CD4-positive, alpha-beta T cell treated with Interferon alpha-2 for 1 hour (primary cell): Measurements from ENCODE around the gene BUD13.
A peak's percentile ranks its signal among the peaks of the same experiment; 100 is the strongest.

ENCODE experiments used
- DNase-seq, 2 donors: peaks; one replicate each; pipeline ENCODE4 v3.0.0-alpha.2; 2020 to 2022

Gene BUD13

GRCh38 chr11:116742104-116742503 lies 30.7 kb downstream of the BUD13 start:
- no peak for DNase-seq

GRCh38 chr11:116740741-116741140 lies 32.0 kb downstream of the BUD13 start:
- no peak for DNase-seq

GRCh38 chr11:116738975-116739374 lies 33.8 kb downstream of the BUD13 start:
- DNase-seq = no peak

DNA sequence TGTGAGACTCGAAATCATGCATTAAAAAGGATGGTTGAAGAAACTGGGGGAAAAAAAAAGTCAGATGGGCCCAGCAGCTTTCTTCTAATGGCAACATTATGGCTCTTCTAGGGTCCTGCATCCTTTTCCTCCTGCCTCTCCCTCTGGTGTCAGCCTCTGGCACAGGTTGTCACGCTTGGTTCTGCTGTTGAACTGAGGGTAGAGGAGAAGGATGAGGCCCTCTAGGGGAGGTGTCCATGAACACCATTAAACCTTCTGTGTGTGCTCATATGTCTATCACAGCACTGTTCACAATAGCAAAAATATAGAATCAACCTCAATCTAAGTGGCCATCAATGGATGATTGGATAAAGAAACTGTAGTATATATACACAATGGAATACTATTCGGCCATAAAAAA lies 36.0 kb downstream of the BUD13 start:
- DNase-seq = no peak

GRCh38 chr11:116733969-116734508 lies 38.7 kb downstream of the BUD13 start:
- no peak for DNase-seq

GRCh38 chr11:116733043-116733755 lies 39.6 kb downstream of the BUD13 start:
- DNase-seq = no peak

- peak; percentile 53 to 55 for DNase-seq
These were observed 40.3 kb downstream of the BUD13 start for GRCh38 chr11:116732271-116733042.

- no peak for DNase-seq
These were observed 41.0 kb downstream of the BUD13 start for GRCh38 chr11:116731821-116732220.

DNA sequence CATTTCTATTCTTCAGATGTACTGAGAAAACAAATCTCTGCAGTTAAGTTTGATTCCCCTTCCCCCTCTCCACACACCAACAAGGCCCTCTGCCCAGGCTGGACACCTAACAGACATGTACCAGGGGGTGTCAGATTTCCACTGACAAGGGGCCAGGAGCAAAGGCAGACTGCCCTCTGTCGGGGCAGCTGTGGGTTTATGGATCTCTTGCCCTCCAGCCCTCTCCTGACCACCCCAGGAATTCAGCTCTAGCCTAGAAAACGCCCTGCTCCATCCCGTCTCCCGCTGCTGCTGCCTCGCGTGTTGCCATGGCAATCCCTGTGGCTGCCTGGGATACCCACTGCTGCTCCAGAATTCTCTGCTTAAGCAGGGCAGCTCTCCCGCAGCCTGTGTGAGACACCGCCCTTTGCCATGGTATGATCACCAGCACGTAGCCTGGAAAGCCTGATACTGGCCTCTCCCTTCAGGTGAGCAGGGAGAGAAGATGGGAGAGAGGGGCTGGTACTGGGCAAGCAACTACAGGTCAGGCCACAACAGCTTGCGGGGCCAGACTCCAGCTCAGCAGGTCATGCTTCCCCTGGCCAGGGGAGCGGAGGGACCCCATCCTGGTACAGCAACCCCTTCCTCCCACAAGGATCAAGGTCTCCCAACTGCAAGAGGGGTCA lies 41.6 kb downstream of the BUD13 start:
- DNase-seq = no peak

GRCh38 chr11:116730601-116731000 lies 42.2 kb downstream of the BUD13 start:
- DNase-seq = no peak

DNA sequence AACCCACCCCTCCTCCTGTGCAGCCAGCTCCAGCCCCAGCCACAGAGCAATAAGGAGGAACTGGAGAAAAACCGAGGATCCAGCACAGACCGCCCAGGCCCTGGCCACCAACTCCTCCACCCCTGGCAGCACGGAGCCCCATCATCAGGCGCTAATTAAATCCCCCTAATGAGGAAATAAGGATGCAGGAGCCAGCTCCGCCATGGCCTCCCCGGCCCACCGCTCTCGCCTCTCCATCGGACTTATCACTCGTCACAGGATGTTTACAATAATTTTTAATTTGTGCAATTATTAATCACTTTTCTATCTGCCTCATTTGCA lies 42.6 kb downstream of the BUD13 start:
- DNase-seq = no peak

- DNase-seq = no peak
These were observed 43.1 kb downstream of the BUD13 start for GRCh38 chr11:116729501-116730240.

- no peak for DNase-seq
These were observed 44.8 kb downstream of the BUD13 start for GRCh38 chr11:116727990-116728389.

DNA sequence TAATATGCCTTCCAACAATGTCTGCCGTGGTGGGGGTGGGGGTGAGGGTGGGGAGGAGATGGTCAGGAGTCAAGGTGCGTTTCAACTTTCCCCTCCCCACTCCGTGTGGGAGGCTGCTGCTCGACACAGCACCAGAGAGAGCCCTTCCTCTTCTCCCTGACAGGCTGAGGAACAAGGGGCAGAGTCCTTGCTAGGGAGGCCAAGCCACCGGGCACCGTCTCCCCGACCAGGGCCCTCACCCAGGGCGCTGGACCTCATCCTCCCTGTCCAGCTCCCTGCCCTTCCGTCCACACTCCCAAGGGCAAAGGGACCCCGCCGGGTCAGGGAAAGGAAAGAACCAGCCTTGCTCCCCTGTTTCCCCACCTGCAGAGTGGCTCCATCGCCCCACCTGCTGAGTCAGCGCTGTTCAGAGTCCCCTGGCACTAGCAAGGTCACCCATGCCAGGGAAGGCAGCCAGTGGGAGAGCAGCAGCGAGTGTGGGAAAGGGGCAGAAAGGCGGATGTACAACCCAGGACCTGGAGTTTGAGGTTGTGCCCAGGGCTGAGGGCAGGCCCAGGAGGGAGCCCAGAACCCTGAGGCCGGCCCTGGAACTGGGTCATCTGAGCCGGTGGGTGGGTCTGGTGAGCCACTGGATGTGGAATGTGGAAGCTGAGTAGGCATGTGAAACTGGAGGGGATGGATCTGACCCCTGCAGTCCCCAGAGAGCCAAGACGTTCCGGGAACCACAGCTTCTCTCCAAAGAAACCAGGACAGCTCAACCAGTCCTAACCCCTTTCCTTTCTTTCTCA lies 47.2 kb downstream of the BUD13 start:
- DNase-seq = no peak

DNA sequence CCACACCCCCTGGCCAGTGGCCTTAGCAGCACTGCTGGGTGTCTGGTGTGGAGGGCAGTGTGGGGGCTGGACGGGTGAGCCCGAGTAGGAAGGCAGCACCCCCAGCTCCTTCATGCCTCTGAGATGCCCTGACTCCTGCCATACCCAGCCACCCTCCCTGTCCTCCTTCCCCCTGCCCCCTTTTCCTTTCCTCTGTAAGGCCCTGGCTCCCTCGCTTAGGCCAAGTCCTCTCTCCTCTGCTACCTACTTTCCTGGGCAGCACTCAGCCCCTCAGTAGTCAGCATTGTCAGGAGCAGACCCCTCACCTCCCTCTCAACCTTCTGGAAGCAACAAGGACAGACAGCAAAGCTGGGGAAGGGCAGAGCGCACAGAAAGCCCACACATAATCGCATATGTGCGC lies 48.0 kb downstream of the BUD13 start:
- no peak for DNase-seq

- DNase-seq = no peak
These were observed 49.3 kb downstream of the BUD13 start for GRCh38 chr11:116723511-116723910.

DNA sequence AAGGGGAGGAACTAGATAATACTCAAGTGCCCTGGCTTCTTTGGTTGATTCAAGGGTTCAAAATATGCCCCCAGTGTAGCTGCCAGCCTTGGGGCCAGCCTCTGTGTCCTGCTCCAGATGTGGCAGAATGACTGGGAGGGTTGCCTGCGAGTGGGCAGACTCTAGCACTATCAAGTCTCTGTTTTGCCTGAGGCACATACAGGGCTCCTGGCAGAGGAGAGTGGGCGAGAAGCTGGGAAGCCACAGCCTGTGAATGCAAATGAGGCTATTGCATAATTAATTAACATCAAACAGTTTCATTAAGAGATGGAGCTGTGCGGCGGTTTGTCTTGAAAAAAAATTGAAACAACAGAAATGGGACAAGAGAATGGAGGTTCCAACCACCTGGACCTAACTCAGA lies 50.8 kb downstream of the BUD13 start:
- DNase-seq = no peak

DNA sequence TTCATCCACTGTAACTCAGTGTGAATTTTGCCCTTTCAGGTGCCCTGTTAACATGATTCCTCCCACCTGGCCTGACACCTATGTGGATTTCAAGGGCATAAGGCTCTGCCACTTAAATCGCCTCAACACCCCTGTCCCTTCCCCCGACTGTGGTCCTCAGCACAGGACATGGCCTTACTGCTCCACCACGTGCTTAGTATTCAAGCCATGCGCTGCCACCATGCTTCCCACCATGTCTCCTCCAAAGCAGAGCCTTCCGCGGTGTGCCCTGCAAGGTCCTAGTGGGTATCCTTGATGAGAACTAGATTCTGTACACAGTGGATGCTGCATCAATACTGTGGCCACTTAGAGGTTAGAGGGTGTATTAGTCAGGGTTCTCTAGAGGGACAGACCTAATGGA lies 51.9 kb downstream of the BUD13 start:
- DNase-seq = no peak

DNA sequence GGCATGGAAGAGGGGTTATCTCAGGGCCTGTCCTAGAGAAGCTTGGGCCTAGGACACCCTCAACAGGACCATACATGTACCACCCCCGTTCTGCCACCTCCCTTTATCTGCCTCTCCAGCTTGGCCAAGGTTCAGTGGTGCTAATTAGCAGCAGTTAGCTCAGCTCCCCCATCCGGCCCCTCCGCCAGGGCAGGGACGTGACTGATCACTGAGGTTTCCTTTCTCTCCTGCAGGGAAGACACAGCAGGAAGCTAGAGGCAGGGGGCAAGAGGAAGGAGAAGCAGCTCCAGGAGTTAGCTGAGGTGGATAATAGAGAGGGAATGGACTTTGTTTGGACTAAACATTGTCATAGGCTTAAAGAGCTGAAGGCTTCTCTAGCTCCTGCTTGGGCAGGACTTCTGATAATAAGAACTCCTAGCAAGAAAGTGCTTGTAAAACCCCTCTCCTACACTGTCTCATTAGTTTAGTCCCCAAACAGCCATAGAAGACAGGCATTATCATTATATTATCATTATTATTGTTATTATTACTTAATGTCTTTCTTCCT lies 53.8 kb downstream of the BUD13 start:
- DNase-seq = no peak

- DNase-seq = no peak
These were observed 56.2 kb downstream of the BUD13 start for GRCh38 chr11:116716621-116717020.

- DNase-seq = no peak
These were observed 57.4 kb downstream of the BUD13 start for GRCh38 chr11:116715383-116715782.

- DNase-seq = no peak
These were observed 57.9 kb downstream of the BUD13 start for GRCh38 chr11:116714902-116715301.
